ENCODE results near the gene AREL1. TPM values are rescaled to one million over a fixed set of nuclear protein-coding genes. Genes with fewer than 3 reads are reported as not detected.

AREL1 gene
- polyA plus RNA-seq, 1 donor from 2014 or later = 30.4 TPM

- Histone ChIP-seq H3K79me2 (replicated peaks; ENCODE audit: insufficient read depth, low read length) (peaks cover 35% of the 10 kb centered on the region), H3K36me3 (ENCODE audit: insufficient read depth, low read length) (no peaks in the 10 kb centered on the region), H2AFZ (ENCODE audit: low read depth, low read length) (no peak overlapping the region), H3K4me3 (ENCODE audit: low read length) (no peak overlapping the region), H3K9me2 (ENCODE audit: insufficient read depth, low read length) (no peaks in the 10 kb centered on the region), H3K9me3 (ENCODE audit: low read length) (no peaks in the 10 kb centered on the region), H3K27me3 (ENCODE audit: insufficient read depth, low read depth, low read length) (no peaks in the 10 kb centered on the region), H3K9ac (ENCODE audit: low read length) (no peak overlapping the region), H4K20me1 (ENCODE audit: insufficient read depth) (no peaks in the 10 kb centered on the region), H3F3A (ENCODE audit: insufficient read depth, low read length, poor library complexity, severe bottlenecking) (no peaks in the 10 kb centered on the region), H3K27ac (ENCODE audit: low read length) (no peak overlapping the region), H3K4me2 (ENCODE audit: low read length) (no peak overlapping the region)
- no peak for TF ChIP-seq SMC3 (conservative IDR thresholded peaks at IDR 0.05; ENCODE audit: poor library complexity)
- TF ChIP-seq POLR2AphosphoS5 (IDR thresholded peaks at IDR 0.05) = no peak
- TF ChIP-seq, protein P1, sequence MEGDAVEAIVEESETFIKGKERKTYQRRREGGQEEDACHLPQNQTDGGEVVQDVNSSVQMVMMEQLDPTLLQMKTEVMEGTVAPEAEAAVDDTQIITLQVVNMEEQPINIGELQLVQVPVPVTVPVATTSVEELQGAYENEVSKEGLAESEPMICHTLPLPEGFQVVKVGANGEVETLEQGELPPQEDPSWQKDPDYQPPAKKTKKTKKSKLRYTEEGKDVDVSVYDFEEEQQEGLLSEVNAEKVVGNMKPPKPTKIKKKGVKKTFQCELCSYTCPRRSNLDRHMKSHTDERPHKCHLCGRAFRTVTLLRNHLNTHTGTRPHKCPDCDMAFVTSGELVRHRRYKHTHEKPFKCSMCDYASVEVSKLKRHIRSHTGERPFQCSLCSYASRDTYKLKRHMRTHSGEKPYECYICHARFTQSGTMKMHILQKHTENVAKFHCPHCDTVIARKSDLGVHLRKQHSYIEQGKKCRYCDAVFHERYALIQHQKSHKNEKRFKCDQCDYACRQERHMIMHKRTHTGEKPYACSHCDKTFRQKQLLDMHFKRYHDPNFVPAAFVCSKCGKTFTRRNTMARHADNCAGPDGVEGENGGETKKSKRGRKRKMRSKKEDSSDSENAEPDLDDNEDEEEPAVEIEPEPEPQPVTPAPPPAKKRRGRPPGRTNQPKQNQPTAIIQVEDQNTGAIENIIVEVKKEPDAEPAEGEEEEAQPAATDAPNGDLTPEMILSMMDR (IDR thresholded peaks at IDR 0.05; ENCODE audit: poor library complexity, severe bottlenecking) = no peak
- no peak for TF ChIP-seq TAF1 (IDR thresholded peaks at IDR 0.05; ENCODE audit: low read depth)
These were observed 8.2 kb downstream of the AREL1 start for GRCh38 chr14:74704656-74705055.

DNA sequence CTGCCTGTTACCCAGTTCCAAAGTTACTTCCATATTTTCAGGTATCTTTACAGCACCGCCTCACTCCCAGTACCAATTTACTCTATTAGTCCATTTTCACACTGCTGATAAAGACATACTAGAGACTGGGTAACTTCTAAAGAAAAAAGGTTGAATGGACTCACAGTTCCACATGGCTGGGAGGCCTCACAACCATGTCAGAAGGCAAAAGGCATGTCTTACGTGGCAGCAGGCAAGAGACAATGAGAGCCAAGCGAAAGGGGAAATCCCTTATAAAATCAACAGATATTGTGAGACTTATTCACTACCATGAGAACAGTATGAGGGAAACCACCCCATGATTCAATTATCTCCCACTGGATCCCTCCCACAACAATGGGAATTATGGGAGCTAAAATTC, 9.8 kb downstream of the AREL1 start:
- no peaks in the 10 kb centered on the region for H3K27me3 ChIP-seq (ENCODE audit: insufficient read depth, low read depth, low read length)
- no peak overlapping the region for H2AFZ ChIP-seq (ENCODE audit: low read depth, low read length)
- TF ChIP-seq, protein P2, sequence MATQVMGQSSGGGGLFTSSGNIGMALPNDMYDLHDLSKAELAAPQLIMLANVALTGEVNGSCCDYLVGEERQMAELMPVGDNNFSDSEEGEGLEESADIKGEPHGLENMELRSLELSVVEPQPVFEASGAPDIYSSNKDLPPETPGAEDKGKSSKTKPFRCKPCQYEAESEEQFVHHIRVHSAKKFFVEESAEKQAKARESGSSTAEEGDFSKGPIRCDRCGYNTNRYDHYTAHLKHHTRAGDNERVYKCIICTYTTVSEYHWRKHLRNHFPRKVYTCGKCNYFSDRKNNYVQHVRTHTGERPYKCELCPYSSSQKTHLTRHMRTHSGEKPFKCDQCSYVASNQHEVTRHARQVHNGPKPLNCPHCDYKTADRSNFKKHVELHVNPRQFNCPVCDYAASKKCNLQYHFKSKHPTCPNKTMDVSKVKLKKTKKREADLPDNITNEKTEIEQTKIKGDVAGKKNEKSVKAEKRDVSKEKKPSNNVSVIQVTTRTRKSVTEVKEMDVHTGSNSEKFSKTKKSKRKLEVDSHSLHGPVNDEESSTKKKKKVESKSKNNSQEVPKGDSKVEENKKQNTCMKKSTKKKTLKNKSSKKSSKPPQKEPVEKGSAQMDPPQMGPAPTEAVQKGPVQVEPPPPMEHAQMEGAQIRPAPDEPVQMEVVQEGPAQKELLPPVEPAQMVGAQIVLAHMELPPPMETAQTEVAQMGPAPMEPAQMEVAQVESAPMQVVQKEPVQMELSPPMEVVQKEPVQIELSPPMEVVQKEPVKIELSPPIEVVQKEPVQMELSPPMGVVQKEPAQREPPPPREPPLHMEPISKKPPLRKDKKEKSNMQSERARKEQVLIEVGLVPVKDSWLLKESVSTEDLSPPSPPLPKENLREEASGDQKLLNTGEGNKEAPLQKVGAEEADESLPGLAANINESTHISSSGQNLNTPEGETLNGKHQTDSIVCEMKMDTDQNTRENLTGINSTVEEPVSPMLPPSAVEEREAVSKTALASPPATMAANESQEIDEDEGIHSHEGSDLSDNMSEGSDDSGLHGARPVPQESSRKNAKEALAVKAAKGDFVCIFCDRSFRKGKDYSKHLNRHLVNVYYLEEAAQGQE (IDR thresholded peaks at IDR 0.05; ENCODE audit: borderline replicate concordance) = no peak
- TF ChIP-seq, protein P1 (IDR thresholded peaks at IDR 0.05; ENCODE audit: poor library complexity, severe bottlenecking) = no peak
- no peak for TF ChIP-seq TAF1 (IDR thresholded peaks at IDR 0.05; ENCODE audit: low read depth)
- TF ChIP-seq SMC3 (conservative IDR thresholded peaks at IDR 0.05; ENCODE audit: poor library complexity) = no peak
- no peak for TF ChIP-seq EP300 (conservative IDR thresholded peaks at IDR 0.05; ENCODE audit: poor library complexity, severe bottlenecking)
- no peak for TF ChIP-seq EZH2 (IDR thresholded peaks at IDR 0.05; ENCODE audit: borderline replicate concordance, insufficient read depth, low read length, poor library complexity, severe bottlenecking)
- TF ChIP-seq RAD21 (conservative IDR thresholded peaks at IDR 0.05) = no peak
- no peak for TF ChIP-seq MXI1 (conservative IDR thresholded peaks at IDR 0.05; ENCODE audit: poor library complexity, severe bottlenecking)
- no peak for TF ChIP-seq POLR2AphosphoS5 (IDR thresholded peaks at IDR 0.05)
- no peaks in the 10 kb centered on the region for H3K36me3 ChIP-seq (ENCODE audit: insufficient read depth, low read length)
- H3K9me3 ChIP-seq (ENCODE audit: low read length) = no peaks in the 10 kb centered on the region
- H3F3A ChIP-seq (ENCODE audit: insufficient read depth, low read length, poor library complexity, severe bottlenecking) = no peaks in the 10 kb centered on the region
- H3K9ac ChIP-seq (ENCODE audit: low read length) = no peak overlapping the region
- peaks cover 29% of the 10 kb centered on the region for H3K79me2 ChIP-seq (replicated peaks; ENCODE audit: insufficient read depth, low read length)
- no peaks in the 10 kb centered on the region for H4K20me1 ChIP-seq (ENCODE audit: insufficient read depth)
- H3K9me2 ChIP-seq (ENCODE audit: insufficient read depth, low read length) = no peaks in the 10 kb centered on the region
- no peak overlapping the region for H3K27ac ChIP-seq (ENCODE audit: low read length)
- no peak overlapping the region for H3K4me3 ChIP-seq (ENCODE audit: low read length)
- H3K4me2 ChIP-seq (ENCODE audit: low read length) = no peak overlapping the region

Data from neural cell (in vitro differentiated cells).